ELR (cell line): ENCODE measurements around the gene FUT7.

ENCODE experiments used
- DNase-seq: peaks from one replicate; pipeline ENCODE4 v3.0.0-alpha.2; 2015; ENCODE audit warnings: low read depth

Gene FUT7

DNA sequence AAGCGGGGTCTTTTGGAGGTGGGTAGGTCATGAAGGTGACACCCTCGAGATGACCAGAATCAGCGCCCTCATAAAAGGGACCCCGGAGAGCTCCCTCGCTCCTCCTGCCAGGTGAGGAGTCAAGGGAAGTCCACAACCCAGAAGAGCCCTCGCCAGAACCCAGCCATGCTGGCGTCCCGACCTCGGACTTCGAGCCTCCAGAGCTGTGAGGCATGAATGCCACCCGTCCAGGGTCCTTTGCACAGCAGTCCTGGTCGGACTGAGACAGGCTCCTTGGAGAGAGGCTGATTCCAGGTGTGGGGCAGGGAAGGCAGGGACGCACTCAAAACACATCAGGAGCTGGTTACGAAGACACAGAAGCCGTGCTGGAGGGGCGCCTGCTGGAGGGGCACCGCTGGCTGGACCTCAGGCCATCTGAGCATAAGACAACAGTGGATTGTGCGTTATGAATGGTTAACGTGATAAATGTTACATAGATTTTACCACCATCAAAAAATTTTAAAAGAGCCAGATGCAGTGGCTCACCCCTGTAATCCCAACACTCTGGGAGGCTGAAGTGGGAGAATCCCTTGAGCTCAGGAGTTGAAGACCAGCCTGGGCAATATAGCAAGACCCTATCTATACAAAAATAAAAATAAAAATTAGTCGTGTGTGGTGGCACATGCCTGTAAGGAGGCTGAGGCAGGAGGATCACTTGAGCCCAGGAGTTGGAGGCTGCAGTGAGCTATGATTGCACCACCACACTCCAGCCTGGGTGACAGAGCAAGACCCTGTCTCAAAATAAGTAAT, 29.8 kb downstream of the FUT7 start:
- DNase-seq = no peak

DNA sequence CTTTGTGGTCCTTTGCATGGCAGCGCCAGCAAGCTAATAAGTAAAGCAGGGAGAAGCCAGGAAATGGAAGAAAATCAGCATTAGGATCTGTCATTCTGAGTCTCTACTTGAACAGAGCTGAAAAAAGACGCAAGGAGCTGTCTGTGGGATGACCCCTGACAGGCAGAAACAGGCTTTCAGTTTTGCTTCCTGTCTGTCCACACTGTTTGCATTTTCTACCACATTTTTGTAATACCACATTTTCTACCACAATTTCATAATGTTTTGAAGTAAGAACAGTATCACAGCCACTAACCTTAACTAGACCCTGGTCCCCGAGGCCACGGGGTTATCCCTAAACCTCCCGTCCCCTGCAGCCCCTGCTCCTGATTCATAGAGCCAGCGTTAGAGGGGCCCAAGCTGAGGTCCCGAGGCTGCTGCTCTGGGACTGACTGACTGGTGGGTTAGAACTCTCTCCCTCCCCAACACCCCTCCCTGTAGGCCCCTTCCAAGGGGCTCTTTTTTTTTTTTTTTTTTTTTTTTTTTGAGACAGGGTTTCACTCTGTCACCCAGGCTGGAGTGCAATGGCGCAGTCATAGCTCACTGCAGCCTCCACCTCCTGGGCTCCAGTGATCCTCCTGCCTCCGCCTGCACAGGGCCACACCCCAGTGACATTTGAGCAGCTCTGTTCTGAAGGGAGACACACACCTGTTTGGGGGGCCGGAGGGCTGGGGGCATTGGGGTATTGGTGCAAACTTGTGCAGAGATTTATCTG, 31.5 kb downstream of the FUT7 start:
- peak; percentile 38 for DNase-seq

DNA sequence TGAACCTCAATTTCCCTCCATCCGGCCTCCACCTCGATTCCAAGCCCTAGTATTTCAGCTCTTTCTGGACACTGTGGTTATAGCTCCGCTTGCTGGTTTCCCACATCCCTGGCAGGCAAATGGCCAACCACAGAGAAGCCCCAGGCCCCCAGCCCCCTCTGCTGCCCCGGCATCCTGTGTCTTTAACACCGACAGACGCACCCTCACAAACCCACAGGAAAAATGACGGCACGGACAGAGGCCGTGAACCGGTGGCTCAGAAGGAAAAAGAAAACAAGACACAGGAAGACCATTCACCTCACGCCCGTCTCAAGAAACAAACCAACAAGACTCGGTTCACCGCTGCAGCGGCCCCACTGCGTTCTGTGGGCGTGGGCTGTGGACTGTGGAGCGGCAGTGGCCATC, 34.1 kb downstream of the FUT7 start:
- no peak for DNase-seq

DNA sequence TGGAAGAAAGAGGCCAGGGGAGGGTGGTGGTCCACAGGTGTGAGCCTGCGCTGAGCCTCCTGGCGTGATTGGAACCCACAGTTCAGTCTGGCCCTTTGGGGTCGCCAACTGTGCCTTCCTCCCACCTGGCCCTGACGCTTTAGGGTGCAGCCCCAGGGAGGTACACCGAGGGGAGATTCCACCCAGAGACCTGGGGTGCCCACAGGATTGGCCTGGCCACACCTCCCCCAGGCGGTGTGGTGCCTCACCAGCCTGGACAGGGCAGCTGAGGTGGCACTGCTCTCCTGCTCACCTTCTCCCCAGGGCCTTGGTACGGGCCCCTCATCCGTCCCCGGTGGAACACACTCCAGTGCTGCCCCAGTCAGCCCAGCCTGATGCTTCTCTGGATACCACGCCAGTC, 34.5 kb downstream of the FUT7 start:
- no peak for DNase-seq

GRCh38 chr9:136996361-136997292, 35.3 kb downstream of the FUT7 start, which contains the start of gene CLIC3:
Gene CLIC3, minus strand, starts transcription at chr9:136996568. Its CDS starts 25 bp downstream, at chr9:136996543.
- DNase-seq = peak; percentile 30

- DNase-seq = peak; percentile 23
Measured at GRCh38 chr9:136995772-136996311, 36.0 kb downstream of the FUT7 start.

DNA sequence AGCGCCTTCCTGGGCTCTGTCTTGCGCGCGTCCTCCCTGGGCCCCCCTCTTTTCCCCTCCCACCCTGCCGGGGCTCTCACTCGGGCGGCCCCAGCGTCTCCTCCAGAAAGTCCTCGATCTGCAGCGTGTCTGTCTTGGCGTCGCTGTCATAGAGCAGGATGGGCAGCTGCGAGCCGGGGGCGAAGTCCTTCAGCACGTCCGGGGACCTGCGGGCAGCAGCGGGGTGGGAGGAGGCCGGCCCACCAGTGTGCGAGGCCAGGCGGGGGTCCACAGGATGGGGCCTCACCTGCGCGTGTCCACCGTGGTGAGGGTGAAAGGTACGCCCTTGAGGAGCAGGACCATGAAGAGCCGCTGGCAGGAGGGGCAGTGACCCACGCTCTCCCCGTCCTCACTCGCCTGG, 36.5 kb downstream of the FUT7 start:
- no peak for DNase-seq

DNA sequence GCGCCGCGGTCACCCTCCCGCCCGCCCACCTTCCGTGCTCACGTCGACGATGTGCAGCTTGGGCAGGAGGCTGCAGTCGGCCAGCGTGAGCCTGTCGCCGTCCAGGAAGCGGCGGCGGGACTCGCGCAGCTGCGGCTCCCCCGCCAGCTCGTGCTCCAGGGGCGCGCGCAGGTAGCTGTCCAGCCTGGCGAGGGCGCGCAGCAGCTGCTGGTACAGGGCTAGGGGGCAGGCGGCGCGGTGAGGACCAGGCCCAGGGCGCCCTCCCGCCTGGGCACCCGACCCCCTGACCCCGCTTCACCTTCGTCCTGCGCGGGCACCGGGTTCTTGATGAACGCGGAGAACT, 37.0 kb downstream of the FUT7 start:
- no peak for DNase-seq

- DNase-seq = no peak
Measured at GRCh38 chr9:136994180-136994887, 37.6 kb downstream of the FUT7 start.

- DNase-seq = no peak
Measured at GRCh38 chr9:136992819-136993369, 39.0 kb downstream of the FUT7 start.

DNA sequence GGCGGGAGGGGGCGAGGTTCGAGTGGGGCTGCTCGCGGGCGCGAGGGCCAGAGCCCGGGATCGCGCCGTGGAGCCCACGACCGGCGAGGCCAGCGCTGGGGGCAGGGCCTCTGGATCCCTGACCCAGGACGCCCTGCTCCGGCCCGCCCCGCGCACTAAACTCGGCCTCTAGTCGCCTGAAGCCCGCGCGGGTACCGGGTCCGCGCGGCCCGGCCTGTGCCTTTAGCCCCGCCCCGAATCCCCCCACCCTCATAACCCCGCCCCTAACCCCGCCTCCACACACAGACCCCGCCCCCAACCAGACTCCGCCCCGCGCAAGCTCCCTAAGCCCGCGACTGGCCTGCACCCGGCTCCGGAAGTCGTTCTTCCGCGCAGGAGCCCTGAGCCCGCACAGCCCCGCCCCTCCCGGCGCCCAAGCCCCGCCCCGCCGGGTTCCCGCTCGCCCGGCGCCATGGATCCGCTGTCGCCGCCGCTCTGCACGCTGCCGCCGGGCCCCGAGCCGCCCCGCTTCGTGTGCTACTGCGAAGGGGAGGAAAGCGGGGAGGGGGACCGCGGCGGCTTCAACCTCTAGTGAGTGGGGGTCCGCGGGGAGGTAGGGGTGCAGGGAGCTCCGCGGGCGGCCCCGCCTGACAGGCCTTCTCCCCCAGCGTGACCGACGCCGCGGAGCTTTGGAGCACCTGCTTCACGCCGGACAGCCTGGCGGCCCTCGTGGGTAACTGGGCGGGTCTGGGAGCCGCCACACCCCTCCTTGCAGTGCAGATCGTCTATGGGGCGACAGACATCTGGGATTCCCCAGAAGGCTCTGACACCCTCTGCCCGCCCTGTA, 39.7 kb downstream of the FUT7 start, which contains the start of gene PAXX:
PAXX (plus strand) TSS at position 430 of the 826 bp plus-strand sequence; CDS start at position 452, 22 bp downstream.
- DNase-seq = peak; percentile 91

DNA sequence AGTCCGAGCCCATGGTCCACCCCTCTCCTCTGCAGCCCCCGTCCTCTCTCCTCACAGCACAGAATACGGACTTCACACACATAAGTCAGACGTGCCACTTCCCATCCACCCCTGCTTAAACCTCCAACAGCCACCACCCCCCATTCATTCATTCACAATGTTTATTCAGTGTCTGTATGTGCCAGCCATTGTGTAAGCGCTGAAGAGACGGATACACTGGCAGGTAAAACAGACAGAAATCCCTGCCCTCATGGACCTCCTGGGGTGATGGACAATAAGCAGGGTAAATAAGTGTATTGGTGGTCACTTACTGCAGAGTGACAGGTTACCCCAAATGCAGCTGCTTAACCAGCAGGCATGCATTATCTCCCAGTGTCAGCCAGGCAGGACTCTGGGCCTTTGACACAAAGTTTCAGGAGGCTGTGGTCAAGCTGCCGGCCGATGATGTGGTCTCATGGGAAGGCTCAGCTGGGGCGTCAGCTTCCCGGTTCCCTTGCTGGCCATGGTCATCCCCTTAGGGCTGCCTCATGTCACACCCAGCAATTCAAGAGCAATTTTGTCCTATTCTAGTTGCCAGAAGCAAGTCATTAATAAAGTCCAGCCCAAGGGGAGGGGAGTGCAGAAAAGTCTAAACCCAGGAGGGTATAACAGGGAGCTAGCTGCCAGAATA, 41.5 kb downstream of the FUT7 start:
- no peak for DNase-seq

- no peak for DNase-seq
Measured at GRCh38 chr9:136988872-136989271, 43.0 kb downstream of the FUT7 start.

DNA sequence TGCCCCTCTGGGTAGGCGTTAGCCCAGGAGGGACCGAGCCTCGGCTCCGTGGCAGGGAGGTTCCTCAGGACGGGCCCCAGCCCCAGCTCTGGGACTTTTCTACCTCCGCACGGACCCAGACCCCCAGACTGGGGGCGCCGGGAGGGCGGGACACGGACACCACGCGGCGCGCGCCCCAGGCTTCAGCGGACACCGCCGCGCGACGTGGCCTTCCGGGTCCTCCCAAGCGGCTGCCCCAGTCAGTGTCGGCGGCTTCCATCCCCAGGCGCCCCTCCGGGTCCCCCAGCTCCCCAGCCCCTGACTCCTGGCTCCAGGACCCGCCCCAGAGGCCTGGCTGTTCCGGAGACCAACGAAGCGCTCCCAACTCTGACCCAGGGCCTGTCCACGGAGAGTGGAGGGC, 46.0 kb downstream of the FUT7 start:
- DNase-seq = no peak

DNA sequence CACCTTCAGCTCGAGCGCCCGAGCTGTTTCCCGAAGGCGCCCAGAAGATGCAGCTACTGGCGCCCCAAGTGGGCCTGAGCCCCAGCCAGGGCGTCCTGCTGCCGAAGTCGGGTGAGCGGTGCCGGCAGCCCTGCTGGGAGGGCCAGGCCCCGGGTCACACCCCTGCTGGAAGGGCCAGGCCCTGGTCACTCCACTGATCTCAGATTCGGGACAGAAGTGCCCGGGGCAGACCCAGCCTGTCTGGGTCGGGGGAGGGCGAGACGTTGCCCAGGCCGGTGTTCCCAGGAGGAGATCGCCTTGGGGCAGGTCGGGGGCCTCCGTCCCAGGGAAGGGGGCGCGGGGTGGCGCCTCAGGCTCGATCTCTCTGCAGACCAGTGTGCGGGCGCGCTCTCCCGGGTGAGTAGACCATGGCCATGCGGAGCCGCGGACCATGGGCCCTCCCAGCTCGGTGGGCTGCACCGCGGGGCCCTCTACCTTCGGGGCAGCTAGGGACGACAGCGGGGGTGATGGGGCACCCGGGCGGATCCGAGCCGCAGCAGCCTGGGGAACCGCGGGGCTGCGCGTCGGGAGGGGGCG, 46.8 kb downstream of the FUT7 start:
- no peak for DNase-seq

- DNase-seq = no peak
Measured at GRCh38 chr9:136984464-136985026, 47.3 kb downstream of the FUT7 start.

GRCh38 chr9:136983656-136984314, 48.1 kb downstream of the FUT7 start:
- no peak for DNase-seq

DNA sequence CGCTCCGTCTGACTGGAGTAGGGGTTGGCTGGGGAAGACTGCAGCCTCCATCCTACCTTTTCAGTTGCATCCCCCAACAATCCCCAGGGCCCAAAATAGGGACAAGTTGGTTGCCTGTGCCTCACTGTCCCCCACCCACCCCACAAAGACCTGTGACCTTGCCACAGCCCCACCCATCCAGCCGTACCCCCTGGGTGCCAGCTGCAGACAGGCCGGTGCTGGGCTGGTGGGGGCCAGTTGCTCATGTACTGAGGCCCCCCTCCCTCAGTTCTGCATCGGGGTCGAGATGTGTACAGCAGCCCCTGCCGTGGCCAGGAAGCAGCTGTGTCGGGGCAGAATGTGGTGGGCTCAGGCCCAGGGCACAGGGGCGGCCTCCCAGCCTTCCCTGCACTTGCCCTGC, 48.7 kb downstream of the FUT7 start:
- DNase-seq = no peak
